DND-41 (cell line): Measurements from ENCODE around the gene C7orf33.

Experiments used
- EZH2 ChIP-seq: IDR thresholded peaks from 3 replicates; pipeline ENCODE4 v1.6.1; 2012; ENCODE audit warnings: borderline replicate concordance, low read depth, mild to moderate bottlenecking, moderate library complexity, low read length, inconsistent platforms; ENCODE audit not compliant: severe bottlenecking
- TF ChIP-seq, protein P1 (sequence below): IDR thresholded peaks from 2 replicates; pipeline ENCODE4 v1.5.1; 2012; ENCODE audit warnings: borderline replicate concordance, low read length, moderate library complexity, mild to moderate bottlenecking; ENCODE audit not compliant: poor library complexity, severe bottlenecking; ENCODE audit errors: extremely low read depth

GRCh38 chr7:148587076-148587475 lies 3.5 kb upstream of the C7orf33 start:
- TF ChIP-seq, protein P1, sequence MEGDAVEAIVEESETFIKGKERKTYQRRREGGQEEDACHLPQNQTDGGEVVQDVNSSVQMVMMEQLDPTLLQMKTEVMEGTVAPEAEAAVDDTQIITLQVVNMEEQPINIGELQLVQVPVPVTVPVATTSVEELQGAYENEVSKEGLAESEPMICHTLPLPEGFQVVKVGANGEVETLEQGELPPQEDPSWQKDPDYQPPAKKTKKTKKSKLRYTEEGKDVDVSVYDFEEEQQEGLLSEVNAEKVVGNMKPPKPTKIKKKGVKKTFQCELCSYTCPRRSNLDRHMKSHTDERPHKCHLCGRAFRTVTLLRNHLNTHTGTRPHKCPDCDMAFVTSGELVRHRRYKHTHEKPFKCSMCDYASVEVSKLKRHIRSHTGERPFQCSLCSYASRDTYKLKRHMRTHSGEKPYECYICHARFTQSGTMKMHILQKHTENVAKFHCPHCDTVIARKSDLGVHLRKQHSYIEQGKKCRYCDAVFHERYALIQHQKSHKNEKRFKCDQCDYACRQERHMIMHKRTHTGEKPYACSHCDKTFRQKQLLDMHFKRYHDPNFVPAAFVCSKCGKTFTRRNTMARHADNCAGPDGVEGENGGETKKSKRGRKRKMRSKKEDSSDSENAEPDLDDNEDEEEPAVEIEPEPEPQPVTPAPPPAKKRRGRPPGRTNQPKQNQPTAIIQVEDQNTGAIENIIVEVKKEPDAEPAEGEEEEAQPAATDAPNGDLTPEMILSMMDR, result no peak
- TF ChIP-seq EZH2, result no peak
